Measurements from ENCODE around the gene INHBB.

The INHBB gene

DNA sequence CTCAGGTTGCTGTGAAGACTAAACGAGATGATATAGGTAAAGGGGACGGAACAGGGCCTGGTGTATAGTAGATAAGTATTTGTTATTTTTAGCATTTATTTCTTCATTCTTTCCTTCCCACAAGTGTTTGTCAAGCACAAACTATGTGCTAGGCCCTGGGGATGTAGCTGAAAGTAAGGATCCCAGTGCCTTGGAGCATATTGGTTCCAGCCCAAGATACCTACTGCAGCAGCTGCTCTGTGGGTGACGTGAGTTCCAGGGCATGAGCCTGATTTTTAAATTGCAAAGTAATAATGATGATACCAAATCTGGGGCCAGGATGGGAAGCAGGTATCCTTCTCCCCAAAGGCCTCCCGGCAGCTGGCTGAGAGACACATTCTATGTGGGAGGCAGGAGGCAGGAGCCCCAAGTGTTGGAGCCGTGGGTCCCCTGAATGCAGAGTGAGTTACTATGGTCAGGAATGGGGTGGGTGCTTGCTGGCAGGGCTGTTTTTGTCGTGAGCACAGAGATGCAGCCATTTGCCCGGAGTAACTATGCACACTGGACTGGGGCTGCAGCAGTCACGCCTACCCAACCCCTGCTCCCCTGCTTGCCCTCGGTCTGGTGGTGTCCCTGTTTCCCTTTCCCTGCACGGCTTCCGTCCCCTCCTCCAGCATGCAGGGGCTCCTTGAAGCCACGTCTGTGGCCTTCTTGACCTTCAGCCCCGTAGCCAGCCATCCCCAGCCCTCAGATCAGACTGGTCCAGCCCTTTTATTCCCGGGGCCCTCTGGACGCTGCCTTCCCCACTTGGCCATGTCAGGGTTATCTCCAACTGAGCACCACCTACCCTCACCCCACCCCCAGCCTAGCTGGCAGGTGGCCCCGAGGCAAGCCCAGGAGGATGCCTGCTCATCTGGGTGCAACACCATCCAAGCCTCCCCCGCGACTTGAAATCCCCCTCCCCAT lies 52.4 kb downstream of the INHBB start:
- DNase-seq (ENCODE audit: low read depth) = no peak

DNA sequence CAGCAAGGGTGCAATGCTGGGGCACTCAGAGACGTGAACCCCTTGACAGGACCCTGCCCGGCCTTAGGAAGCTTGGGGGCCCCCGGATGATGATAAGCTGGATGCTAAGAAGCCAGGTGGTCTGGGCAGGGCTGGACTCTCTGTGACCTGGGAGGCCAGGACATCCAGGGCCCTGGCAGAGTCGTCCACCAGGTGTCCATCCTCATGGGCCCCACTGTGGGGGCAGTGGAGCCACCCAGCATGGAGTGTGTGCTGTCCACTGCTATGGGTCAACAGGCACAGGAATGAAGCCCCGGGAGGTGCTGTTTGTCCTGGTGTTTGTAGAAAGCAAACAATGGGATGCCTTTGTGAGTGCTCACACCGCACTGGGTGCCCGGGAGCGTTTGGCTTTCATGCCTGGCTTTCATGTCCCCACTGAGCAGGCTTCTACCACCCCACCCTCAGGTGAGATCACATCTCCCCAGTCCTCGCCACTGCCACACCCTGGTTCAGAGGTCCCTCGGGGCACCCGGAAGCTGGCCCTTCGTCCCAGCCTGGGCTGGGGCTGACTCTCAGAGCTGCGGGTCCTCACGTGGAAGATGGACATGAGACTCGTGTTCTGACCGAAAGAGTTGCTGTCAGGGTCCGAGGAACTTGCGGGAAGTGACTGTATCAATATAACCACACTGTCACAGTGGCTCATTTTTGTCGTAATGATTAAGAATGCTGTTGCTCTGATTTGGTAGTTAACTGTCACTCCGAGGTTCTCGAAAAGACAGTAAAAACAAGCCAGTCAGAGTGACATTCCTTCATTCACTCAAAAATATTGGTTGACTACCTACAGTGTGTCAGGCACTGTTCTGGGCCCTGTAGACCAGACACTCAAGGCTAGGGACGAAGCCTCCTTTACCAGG lies 53.3 kb downstream of the INHBB start:
- no peak for DNase-seq (ENCODE audit: low read depth)

GRCh38 chr2:120399889-120400240 lies 53.9 kb downstream of the INHBB start:
- no peak for DNase-seq (ENCODE audit: low read depth)

- no peak for DNase-seq (ENCODE audit: low read depth)
These were observed 54.6 kb downstream of the INHBB start for GRCh38 chr2:120400551-120400950.

Measured in stimulated activated CD8-positive, alpha-beta memory T cell treated with anti-CD3 and anti-CD28 coated beads, Interleukin-7, amount 100 ng/mL, for 24 hours (primary cell).